ENCODE results near the gene RPP38.

The RPP38 gene

DNA sequence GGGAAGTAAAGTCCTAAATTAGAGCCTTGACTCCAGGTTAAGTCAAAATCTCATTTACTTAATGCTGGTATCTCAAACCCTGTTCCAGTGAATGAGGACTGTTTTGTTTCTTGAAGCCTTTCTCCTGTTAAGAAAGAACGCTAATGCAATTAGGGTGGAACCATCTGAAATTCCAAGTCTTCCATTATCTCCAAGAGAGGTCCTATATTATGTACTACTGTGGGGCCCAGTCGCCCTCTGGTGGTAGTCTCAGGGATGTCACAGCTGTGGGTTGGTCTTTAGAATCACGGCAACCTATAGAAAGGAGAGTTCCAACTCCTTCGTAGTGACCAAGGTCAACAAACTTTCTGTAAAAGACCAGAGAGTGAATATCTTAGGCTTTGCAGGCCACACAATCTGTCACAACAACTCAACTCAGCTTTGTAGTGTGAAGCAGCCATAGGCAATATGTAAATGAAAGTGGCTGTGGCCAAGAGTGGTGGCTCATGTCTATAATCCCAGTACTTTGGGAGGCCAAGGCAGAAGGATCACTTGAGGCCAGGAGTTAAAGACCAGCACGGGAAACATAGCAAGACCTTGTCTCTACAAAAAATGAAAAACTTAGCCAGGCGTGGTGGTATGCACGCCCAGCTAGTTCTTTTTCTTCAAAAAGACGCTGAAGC is 9.3 kb downstream of the RPP38 start:
- FAIRE-seq (no peak), DNase-seq (ENCODE audit: low spot score) (peak; percentile 56)

DNA sequence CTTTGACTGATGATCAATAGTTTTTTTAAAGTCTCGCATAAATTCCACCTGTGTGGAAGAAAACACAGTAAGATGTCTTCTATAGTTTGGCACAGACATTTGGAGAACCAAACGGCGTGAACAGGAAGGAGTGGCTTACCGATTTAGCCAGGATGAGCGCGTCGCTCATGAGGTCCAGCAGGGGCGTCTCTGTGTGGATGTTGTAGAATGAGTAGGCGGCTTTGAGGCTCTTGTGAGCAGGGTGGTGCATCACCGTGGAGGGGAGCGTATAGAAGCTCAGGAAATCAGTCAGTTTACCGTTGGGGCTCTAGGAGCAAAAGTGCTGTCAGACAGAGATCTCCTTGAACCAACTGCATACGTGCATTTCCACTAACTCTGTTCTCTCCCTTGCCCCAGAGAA is 15.5 kb downstream of the RPP38 start:
- no peak for DNase-seq (ENCODE audit: low spot score)
- FAIRE-seq, result no peak

DNA sequence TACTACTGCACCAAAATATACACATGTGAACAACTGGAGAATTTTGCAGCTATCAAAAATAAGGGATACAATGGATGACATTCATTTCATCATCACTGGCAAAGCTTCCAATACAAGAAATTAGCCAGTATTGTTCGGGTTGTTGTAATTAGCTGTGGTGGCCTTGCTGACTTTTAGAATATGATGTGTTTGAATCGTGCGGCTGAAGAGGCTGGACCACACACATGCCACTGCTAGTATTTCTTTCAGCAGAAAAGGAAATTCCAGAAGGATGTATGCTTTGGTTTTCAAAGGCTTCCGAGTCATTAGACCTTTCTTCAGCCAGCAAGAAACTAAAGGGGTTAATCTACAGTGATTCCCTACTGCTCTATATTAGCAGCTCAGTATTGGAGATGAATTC is 16.6 kb downstream of the RPP38 start:
- FAIRE-seq (no peak), DNase-seq (ENCODE audit: low spot score) (no peak)

DNA sequence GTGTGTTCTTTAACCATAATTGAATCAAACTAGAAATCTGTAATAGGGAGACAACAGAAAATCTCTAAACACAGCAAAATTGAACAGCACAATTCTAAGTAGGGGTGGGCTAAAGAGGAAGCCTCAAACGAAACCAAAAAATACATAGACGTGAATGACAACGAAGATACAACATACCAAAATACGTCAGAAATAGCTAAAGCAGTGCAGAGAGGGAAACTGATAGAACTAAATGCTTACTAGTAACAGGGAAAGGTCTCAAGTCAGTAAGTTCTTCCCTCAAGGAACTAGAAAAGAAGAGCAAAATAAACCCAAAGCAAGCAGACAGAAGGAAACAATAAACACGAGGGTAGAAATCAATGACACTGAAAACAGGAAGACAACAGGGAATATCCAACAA is 19.1 kb downstream of the RPP38 start:
- DNase-seq (ENCODE audit: low spot score) (no peak), FAIRE-seq (no peak)

DNA sequence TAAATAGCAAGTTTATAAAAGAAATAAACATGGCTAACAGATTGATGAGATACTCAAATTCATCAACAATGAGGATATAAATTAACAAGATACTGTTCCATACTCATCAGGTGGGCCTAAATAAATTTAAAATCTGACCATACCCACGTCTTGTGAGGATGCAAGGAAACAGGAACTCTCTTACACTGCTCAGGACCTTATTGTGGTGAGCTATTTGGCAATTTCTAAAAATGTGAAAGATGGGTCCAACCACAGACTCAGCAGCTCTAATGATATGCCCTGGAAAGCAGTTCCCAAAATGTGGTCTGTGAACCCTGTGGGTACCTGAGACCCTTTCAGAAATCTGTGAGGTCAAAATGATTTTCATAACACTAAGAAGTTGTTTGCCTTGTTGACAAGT is 21.5 kb downstream of the RPP38 start:
- FAIRE-seq, result no peak
- DNase-seq (ENCODE audit: low spot score), result no peak

DNA sequence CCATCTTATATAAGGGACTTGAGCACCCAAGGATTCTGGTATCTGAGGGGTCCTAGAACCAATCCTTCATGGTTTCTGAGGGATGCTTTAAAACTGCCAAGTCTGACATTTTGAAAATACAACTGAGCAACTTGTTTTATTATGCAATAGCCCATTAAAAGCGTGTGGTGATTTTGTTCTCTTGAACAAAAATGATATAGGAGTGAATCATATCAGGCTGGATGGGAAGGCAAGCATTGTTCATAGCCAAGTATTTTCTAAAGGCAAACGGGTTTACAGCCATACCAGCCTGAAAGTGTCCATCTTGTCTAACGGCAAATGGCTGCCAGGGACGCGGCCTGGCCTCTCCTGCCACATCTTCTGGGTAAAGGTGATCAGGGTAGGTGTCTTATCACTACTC is 23.4 kb downstream of the RPP38 start:
- FAIRE-seq, result no peak
- DNase-seq (ENCODE audit: low spot score), result no peak

DNA sequence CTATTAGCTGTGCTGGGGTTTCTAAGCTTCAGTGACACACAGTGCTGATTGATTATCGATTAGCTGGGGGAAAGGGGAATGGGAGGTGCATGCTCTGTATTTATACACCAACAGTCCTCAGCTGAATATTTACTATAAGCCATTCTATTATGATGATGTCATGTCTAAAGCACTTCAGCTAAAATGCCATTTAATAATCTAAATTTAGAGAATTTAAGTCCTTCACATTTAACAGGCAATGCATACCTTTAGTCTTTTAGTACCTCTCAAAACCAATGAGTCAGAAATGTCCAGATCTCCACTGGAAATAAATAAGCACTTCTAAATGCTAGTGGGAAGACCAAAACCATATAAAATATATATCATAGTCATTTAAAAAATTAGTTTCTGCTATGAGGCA is 24.6 kb downstream of the RPP38 start:
- DNase-seq (ENCODE audit: low spot score), result no peak
- no peak for FAIRE-seq

DNA sequence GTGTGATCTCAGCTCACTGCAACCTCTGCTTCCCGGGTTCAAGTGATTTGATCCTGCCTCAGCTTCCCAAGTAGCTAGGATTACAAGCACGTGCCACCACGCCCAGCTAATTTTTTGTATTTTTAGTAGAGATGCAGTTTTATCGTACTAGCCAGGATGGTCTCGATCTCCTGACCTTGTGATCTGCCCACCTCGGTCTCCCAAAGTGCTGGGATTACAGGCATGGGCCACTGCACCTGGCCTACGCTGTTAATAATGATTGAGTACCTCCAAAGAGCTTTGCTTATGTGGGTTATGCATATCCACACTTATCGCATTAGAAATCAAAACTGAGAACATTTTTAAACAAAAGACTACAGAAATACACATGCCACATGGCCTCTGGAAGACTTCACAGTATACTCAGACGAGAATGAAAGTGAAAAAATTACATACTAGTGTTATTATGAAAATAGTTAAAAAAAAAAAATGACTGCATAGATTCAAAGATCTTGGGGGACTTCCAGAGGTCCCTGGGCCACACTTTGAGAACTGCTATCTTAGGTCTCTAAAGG is 25.4 kb downstream of the RPP38 start:
- FAIRE-seq (no peak), DNase-seq (ENCODE audit: low spot score) (no peak)

DNA sequence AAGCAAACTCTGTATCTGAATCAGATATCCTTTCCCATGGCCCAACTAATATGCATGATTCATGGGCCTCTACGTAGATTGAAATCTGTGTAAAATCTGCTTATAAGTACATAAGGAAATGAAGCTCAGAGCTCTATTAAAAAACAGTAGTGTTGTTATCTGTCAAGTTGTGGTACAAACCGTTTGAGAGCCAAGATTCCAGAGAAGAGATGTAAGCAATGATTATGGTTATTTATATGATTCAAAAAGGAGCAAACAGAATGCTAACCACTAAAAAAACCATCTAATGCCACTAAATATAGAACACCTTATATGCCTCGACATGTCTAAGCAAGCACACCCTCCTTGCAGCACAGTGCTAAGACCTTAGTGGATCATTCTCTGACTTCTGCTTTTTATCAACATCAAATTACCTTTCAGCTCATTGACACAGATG is 26.6 kb downstream of the RPP38 start:
- no peak for FAIRE-seq
- DNase-seq (ENCODE audit: low spot score), result no peak

DNA sequence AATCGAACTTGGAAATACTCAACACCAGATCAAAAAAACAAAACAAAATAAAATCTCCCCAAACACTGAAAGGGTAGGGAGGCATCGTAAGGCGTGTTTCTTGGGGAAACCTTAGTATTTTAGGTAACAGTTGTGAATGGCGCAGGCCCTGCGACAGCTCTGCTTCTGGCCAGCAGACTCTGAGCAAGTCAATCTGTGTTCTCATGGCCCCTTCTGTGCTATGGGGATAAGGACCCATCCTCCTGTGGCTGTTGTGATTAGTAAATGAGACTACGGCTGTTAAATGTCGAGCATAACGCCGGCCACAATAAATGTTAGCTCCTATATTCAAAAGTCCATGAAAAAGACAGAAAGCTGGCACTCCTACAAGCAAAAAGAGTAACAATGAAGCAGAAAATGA is 27.0 kb downstream of the RPP38 start:
- FAIRE-seq (no peak), DNase-seq (ENCODE audit: low spot score) (no peak)

DNA sequence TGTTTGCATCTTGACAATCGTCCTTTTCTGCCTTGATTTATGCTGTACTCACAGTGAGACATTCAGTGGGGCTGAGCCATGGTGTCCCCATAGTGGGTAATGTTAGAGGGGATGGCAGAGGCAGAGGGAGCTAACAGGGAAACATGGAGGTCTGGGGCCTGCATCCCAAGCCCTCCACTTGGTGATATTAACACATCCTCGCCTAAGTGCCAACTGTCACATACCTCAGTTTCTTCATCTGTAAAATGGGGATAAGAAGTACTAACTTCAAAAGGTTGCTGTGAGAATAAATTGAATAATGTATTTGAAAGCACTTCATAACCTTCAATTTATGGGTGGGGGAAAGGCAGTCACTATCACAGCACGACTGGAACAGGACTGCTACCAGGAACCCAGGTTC is 27.8 kb downstream of the RPP38 start:
- FAIRE-seq (no peak), DNase-seq (ENCODE audit: low spot score) (no peak)

DNA sequence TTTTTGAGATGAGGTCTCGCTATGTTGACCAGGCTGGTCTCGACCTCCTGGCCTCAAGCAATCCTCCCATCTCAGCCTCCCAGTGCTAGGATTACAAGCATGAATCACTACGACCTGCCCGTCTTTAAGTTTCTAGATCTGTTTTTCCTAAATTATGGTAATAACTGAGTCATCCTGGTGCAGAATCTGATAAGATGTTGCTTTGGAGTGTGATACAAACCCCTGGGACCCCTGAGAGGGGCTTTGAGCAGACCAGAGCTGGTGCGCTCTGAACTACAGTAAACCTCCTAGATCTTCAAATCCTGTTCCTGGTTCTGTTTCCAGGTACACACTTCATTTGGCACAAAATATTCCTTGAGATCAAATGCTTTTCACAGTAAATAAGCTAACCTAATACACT is 34.2 kb downstream of the RPP38 start:
- DNase-seq (ENCODE audit: low spot score) (no peak), FAIRE-seq (no peak)

DNA sequence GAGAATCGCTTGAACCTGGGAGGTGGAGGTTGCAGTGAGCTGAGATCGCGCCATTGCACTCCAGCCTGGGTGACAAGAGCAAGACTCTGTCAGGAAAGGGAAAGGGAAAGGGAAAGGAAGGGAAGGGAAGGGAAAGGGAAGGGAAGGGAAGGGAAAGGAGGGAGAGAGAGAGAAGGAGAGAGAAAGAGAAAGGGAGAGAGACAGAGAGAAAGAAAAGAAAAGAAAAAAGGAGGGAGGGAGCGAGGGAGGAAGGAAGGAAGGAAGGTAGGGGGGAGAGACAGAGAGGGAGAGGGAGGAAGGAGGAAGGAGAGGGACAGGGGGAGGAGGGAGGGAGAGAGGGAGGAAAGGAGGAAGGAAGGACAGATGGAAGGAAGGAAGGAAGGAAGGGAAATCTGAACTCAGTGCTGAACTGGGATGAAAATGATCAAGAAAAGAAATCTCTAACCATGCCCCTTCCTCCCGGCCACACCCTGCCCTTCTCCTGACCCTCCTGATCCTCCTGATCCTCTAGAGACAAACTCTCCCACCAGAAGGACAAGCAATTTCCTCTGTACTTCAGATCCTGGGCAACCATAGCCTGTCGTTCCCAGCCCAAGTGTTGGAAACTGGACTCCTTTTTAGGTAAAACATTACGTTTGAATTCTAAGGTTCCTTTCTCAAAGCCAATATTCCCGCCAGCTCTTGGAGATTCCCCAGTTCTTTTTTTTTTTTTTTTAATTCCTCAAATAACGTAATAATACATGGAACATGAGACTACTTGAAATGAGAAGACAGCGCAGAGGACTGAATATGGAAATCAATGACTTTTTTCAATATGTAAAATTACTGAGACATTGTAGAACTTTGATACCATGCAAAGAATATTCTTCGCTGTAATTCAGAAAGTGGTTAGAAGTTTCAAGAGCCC is 39.2 kb downstream of the RPP38 start:
- no peak for FAIRE-seq
- no peak for DNase-seq (ENCODE audit: low spot score)

DNA sequence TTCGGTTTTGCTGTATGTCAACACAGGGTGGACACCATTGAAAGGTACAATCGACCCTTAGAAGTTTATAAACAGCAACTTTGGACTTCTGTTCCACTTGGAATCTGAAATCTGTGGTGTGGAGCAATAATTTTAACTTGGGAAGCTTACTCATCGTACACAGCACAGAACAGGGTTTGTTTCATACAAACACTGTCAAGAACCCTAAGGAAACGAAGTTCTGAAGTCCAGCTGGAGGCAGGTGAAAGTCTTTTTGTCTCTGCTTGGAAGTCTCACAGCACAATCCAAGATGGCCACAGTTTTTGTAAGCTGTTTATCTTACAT is 39.8 kb downstream of the RPP38 start:
- DNase-seq (ENCODE audit: low spot score), result no peak
- no peak for FAIRE-seq

DNA sequence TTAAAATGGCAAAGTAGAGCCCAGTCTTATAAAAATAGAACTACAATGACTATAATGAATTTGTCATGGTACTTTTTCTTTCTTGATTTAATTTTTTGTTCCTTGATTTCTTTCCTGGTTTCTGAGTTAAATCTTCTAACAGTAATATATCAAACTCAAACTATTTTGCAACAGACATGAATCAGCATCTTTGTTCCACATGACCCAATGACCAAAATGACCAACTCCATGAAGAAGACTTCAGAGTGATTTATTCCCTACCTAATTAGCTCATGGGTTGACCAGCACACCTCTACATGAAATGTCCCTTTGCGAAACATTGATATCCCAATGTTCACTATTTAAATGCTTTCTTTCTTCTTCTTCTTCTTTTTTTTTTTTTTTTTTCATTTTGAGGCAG is 40.5 kb downstream of the RPP38 start:
- FAIRE-seq (peak; percentile 14), DNase-seq (ENCODE audit: low spot score) (no peak)

DNA sequence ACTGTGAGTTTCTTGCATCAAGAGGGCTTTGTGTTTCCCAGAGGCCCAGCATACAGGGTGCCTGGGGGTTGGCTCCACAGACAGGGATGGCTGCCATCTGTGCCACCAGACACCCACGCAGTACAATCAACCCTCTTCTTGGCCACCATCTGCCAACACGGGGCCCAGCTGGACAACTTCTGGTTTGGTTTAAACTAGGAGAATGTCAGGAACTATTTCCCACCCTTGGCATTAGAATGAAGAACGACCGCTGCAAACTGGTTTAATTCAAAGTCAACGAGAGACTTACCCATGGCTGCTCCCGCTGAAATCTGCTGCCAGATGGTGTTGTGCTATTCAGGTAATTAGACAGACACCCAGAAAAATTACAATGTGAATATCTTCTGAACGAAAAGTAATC is 43.5 kb downstream of the RPP38 start:
- DNase-seq (ENCODE audit: low spot score) (no peak), FAIRE-seq (no peak)

DNA sequence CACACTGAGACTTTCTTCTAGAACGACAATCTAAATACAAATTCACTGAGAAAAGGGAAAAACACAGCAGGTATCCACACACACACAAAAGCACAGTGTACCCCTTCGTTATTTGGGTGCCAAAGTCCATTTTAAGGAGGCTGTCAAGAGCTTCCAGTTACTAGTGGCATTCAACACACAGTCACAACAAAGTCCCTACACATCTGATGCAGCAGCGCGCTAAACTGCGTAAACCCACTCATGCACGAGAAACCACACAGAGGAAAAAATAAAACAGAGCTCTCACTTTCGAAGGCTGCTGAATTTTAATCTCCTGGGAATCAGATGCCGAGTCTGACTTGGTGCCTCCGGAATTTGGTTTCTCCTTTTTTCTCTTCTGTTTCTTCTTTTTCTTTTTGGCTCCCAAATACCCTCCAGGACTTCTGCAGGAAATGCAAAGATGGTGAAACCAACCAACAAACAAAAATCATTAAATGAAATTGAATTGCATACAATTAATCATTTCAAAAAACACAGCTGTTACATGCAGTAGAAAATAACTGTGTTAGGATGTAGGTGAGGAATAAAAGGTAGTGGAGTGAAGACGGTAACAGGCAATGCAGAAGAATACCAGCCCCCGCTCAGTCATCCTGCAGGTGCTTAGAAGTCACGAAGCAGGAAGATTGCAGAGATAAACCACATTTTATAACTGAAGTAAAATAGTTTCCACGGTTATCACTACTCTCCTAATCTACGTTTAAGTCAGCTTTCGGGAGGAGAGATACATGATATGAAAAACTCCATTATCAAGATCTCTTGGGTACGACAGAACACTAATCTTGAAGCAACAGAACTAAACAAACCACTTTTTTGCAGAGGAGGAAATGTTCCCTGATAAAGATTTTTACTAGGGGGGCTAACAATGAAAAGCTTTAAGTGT is 44.2 kb downstream of the RPP38 start:
- no peak for FAIRE-seq
- DNase-seq (ENCODE audit: low spot score), result no peak

DNA sequence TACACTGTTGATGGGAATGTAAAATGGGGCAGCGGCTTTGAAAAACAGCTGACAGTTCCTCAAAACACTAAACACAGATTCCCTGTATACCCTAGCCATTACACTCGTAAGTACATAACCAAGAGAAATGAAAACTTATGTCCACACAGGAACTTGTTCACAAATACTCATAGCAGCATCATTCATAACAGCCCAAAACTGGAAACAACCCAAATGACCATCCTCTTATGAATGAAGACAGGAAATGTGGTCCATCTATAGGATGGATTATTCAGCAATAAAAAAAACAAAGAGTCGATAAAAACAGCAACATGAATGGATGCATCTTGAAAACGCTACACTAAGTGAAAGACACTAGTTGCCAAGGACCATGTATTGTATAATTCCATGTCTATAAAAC is 47.6 kb downstream of the RPP38 start:
- FAIRE-seq, result no peak

DNA sequence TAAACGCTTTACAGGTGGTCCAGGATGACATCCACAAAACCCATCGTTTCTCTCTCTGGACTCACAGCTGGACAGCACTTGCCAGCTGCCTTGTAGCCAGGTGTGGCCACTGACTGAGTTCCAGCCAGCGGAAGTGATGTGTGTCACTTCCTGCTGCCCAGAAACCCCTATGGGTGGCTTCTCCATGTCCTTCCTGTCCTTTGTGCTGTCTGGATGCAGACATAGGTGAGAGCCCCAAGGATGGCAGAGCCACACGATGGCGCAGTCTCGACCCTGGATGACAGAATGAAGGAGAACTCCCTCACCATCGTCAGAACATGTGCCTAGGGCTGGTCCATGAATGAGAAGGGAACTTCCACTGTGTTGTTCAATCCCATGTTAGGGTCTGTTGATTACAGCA is 49.2 kb downstream of the RPP38 start:
- FAIRE-seq, result no peak
- no peak for DNase-seq (ENCODE audit: low spot score)

More for the DNA sequence above, 47.6 kb downstream of the RPP38 start:
- no peak for DNase-seq (ENCODE audit: low spot score)

DNA sequence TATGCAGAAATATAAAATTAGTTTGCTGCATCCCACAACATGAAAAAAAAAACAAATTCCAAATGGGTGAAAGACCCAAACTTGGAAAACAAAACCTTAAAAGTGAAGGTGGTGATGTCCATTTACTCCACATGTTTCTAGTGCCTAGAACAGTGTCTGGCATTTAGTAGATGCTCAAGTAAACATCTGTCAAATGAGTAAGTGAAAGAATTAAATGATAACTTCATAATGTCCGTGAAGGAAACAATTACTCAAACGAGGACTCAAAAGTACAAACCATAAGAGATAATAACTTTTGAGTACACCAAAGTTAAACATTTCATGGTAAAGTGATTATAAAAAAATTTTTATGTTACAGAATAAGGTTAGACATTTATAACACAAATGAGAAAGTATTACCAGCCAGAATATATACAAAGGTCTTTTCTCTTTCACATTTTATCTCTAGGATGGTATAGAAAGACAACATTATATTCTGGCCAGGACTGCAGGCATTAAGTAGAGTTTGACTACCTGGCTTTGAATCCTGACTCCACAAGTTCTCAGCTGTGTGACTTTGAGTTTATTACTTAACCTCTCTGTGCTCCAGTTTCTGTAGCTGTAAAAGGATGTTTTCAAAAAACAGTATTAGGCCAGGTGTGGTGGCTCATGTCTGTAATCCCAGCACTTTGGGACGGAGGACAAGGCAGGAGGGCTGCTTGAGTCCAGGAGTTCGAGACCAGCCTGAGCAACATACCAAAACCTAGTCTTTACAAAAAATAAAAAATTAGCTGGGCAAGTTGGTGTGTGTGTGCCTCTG is 50.6 kb downstream of the RPP38 start:
- no peak for FAIRE-seq
- DNase-seq (ENCODE audit: low spot score), result no peak
